Measurements from ENCODE around the gene KIR2DL3.
"Not testable (repeated sequence)": the region's sequence is repeated elsewhere in the genome, so short reads cannot be mapped to it uniquely, and the experiment has no call there.

Gene KIR2DL3

DNA sequence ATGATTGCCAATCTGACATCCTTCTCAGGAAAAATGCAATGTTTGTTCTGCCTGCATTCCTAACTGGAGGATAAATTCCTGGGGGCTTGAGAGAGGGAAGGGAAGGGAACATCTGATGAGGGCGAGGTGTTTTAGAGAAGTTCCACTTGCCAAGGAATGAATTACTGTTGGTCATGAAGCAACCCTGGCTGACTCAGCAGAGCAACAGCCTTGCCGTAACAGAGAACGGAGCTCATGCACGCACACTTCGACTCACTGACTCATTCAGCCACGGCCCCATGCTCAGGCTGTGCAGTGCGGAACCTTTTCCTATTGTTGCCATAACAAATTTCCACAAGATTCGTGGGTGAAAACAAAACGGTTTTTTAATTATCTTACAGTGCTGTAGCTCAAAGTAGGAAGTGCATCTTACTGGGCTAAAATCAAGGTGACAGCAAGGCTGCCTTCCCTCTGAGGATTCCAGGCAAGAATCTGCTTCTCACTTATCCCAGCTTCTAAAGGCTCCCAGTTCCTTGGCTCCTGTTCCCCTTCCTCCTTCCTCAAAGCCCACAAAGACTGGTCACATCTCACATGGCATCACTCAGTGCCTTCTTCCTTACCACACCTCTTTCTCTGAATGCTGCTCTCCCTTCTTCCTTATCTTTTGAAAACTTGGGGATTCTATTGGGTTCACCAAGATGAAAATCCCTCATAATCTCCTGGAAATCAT is 9.5 kb downstream of the KIR2DL3 start:
- H3K27ac ChIP-seq (ENCODE audit: low read depth, low read length); H4K20me1 ChIP-seq (ENCODE audit: low read depth, low read length); H3K9me3 ChIP-seq (ENCODE audit: insufficient read depth, low read length); H3K9me2 ChIP-seq (replicated peaks; ENCODE audit: insufficient read depth, low read length); H3K27me3 ChIP-seq (ENCODE audit: low read length); H3K9ac ChIP-seq (ENCODE audit: low read length); H3K4me2 ChIP-seq (ENCODE audit: low read depth, low read length, poor library complexity, severe bottlenecking); H3K79me2 ChIP-seq (ENCODE audit: insufficient read depth, low read length); H2AFZ ChIP-seq (ENCODE audit: low read depth, low read length, severe bottlenecking); H3F3A ChIP-seq (ENCODE audit: insufficient read depth); H3K36me3 ChIP-seq (ENCODE audit: low read length); H3K4me3 ChIP-seq (ENCODE audit: insufficient read depth, low read length, poor library complexity, severe bottlenecking): not testable (repeated sequence)

DNA sequence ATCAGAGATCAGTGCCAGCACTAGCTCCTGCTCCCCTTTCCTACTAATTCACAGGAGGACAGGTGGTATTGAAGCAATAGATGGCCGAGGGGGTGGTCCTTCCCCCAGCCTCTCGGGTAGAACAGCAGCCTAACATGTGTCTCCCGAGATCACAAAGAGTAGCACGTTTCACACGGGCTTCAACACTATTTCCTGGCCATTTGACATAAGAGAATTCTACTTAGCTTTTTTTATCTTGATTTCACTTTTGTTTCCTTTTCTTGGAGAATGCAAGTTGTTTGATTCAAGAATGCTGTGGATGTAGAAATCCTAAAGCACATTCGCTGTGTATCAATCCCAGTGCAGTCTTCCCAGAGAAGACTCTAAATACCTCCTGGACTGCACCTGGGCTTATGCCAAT is 12.0 kb downstream of the KIR2DL3 start:
- H3K27me3 ChIP-seq (ENCODE audit: low read length); H3K9me2 ChIP-seq (replicated peaks; ENCODE audit: insufficient read depth, low read length); H3K9ac ChIP-seq (ENCODE audit: low read length); H4K20me1 ChIP-seq (ENCODE audit: low read depth, low read length); H3F3A ChIP-seq (ENCODE audit: insufficient read depth); H3K9me3 ChIP-seq (ENCODE audit: insufficient read depth, low read length); H3K36me3 ChIP-seq (ENCODE audit: low read length); H2AFZ ChIP-seq (ENCODE audit: low read depth, low read length, severe bottlenecking); H3K27ac ChIP-seq (ENCODE audit: low read depth, low read length); H3K4me3 ChIP-seq (ENCODE audit: insufficient read depth, low read length, poor library complexity, severe bottlenecking); H3K79me2 ChIP-seq (ENCODE audit: insufficient read depth, low read length); H3K4me2 ChIP-seq (ENCODE audit: low read depth, low read length, poor library complexity, severe bottlenecking): not testable (repeated sequence)

DNA sequence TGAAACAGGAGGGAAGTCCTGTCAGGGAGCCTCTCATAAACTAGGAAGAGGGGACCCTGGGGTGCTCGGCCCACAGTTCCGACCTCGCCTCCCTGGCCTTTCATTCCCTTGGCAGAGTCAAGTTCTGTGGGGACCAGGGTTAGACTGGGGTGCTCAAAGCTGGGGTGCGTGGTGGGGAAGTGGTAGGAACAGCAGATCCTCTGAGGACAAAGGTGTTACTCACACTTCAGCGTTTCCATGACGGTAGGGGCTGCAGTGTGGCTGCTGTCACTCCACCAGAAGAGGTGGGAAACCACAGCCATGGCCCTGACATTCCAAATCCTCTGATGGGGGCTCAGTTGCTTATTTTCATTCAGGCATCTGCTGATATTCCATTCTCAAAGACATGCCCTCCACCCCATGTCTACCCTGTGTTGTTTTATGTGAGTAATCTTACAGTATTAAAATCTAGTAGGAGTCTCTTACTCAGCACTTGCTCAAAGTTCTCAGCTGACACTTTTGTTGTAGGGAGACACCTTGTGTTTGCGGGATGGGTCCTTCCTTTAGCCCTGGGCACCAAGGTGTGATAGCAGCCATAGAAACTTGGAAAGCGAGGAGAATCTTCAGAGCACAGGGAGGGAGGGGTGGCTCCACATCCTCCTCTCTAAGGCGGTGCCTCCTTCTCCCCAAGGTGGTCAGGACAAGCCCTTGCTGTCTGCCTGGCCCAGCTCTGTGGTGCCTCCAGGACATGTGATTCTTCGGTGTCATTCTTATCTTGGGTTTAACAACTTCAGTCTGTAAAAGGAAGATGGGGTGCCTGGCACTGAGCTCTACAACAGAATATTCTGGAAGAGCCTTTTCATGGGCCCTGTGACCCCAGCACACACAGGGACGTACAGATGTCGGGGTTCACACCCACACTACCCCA is 18.1 kb downstream of the KIR2DL3 start:
- H3K4me3 ChIP-seq (ENCODE audit: insufficient read depth, low read length, poor library complexity, severe bottlenecking); H4K20me1 ChIP-seq (ENCODE audit: low read depth, low read length); H3K9me3 ChIP-seq (ENCODE audit: insufficient read depth, low read length); H3K4me2 ChIP-seq (ENCODE audit: low read depth, low read length, poor library complexity, severe bottlenecking); H3K27ac ChIP-seq (ENCODE audit: low read depth, low read length); H2AFZ ChIP-seq (ENCODE audit: low read depth, low read length, severe bottlenecking); H3K9me2 ChIP-seq (replicated peaks; ENCODE audit: insufficient read depth, low read length); H3F3A ChIP-seq (ENCODE audit: insufficient read depth); H3K36me3 ChIP-seq (ENCODE audit: low read length); H3K27me3 ChIP-seq (ENCODE audit: low read length); H3K79me2 ChIP-seq (ENCODE audit: insufficient read depth, low read length); H3K9ac ChIP-seq (ENCODE audit: low read length): not testable (repeated sequence)

DNA sequence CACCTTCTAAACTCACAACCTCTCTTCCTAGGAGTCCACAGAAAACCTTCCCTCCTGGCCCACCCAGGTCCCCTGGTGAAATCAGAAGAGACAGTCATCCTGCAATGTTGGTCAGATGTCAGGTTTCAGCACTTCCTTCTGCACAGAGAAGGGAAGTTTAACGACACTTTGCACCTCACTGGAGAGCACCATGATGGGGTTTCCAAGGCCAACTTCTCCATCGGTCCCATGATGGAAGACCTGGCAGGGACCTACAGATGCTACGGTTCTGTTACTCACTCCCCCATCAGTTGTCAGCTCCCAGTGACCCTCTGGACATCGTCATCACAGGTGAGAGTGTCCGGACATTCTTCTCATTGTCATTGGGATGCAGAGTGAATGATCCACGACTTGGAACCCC is 20.3 kb downstream of the KIR2DL3 start:
- not testable (repeated sequence) for H3K27ac ChIP-seq (ENCODE audit: low read depth, low read length); H3K9ac ChIP-seq (ENCODE audit: low read length); H3F3A ChIP-seq (ENCODE audit: insufficient read depth); H3K27me3 ChIP-seq (ENCODE audit: low read length); H3K79me2 ChIP-seq (ENCODE audit: insufficient read depth, low read length); H2AFZ ChIP-seq (ENCODE audit: low read depth, low read length, severe bottlenecking); H3K9me2 ChIP-seq (replicated peaks; ENCODE audit: insufficient read depth, low read length); H3K36me3 ChIP-seq (ENCODE audit: low read length); H3K9me3 ChIP-seq (ENCODE audit: insufficient read depth, low read length); H3K4me2 ChIP-seq (ENCODE audit: low read depth, low read length, poor library complexity, severe bottlenecking); H3K4me3 ChIP-seq (ENCODE audit: insufficient read depth, low read length, poor library complexity, severe bottlenecking); H4K20me1 ChIP-seq (ENCODE audit: low read depth, low read length)

DNA sequence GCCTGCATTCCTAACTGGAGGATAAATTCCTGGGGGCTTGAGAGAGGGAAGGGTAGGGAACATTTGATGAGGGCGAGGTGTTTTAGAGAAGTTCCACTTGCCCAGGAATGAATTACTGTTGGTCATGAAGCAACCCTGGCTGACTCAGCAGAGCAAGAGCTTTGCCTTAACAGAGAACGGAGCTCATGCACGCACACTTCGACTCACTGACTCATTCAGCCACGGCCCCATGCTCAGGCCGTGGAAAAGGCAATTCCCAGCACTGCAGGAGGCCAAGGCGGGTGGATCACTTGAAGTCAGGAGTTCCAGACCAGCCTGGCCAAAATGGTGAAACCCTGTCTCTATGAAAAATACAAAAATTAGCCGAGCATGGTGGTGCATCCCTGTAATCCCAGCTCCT is 25.9 kb downstream of the KIR2DL3 start:
- not testable (repeated sequence) for H3K36me3 ChIP-seq (ENCODE audit: low read length); H3K27me3 ChIP-seq (ENCODE audit: low read length); H3K79me2 ChIP-seq (ENCODE audit: insufficient read depth, low read length); H3F3A ChIP-seq (ENCODE audit: insufficient read depth); H4K20me1 ChIP-seq (ENCODE audit: low read depth, low read length); H3K9me2 ChIP-seq (replicated peaks; ENCODE audit: insufficient read depth, low read length); H3K4me2 ChIP-seq (ENCODE audit: low read depth, low read length, poor library complexity, severe bottlenecking); H3K27ac ChIP-seq (ENCODE audit: low read depth, low read length); H3K9me3 ChIP-seq (ENCODE audit: insufficient read depth, low read length); H2AFZ ChIP-seq (ENCODE audit: low read depth, low read length, severe bottlenecking); H3K9ac ChIP-seq (ENCODE audit: low read length); H3K4me3 ChIP-seq (ENCODE audit: insufficient read depth, low read length, poor library complexity, severe bottlenecking)

DNA sequence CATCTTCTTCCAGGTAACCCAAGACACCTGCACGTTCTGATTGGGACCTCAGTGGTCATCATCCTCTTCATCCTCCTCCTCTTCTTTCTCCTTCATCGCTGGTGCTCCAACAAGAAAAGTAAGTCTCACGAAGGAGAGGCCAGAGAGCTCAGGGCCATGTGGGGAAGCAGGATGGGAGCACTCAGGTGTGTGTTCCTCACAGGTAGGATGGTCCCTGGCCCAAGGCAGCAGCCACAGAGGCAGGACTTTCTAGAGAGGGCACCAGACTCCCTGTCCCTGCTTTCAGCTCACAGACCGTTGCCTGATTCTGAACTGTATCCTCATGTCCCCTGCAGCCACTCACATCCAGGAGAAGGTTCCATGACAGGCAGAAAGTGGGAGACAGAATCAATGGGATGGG is 28.2 kb downstream of the KIR2DL3 start:
- not testable (repeated sequence) for H2AFZ ChIP-seq (ENCODE audit: low read depth, low read length, severe bottlenecking); H3F3A ChIP-seq (ENCODE audit: insufficient read depth); H3K27me3 ChIP-seq (ENCODE audit: low read length); H3K9ac ChIP-seq (ENCODE audit: low read length); H3K4me2 ChIP-seq (ENCODE audit: low read depth, low read length, poor library complexity, severe bottlenecking); H3K79me2 ChIP-seq (ENCODE audit: insufficient read depth, low read length); H3K9me3 ChIP-seq (ENCODE audit: insufficient read depth, low read length); H3K9me2 ChIP-seq (replicated peaks; ENCODE audit: insufficient read depth, low read length); H3K27ac ChIP-seq (ENCODE audit: low read depth, low read length); H3K4me3 ChIP-seq (ENCODE audit: insufficient read depth, low read length, poor library complexity, severe bottlenecking); H3K36me3 ChIP-seq (ENCODE audit: low read length); H4K20me1 ChIP-seq (ENCODE audit: low read depth, low read length)

DNA sequence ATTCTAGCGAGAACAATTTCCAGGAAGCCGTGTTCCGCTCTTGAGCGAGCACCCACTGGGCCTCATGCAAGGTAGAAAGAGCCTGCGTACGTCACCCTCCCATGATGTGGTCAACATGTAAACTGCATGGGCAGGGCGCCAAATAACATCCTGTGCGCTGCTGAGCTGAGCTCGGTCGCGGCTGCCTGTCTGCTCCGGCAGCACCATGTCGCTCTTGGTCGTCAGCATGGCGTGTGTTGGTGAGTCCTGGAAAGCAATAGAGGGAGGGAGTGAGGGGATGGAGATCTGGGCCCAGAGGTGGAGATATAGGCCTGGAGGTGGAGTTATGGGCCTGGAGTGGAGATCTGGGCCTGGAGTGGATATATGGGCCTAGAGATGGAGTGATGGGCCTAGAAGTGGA is 31.3 kb downstream of the KIR2DL3 start, which contains the start of gene KIR2DL1:
KIR2DL1 (plus strand) TSS at position 148 of the 400 bp plus-strand sequence; CDS start at position 206, 58 bp downstream.
- H3K4me3 ChIP-seq (ENCODE audit: insufficient read depth, low read length, poor library complexity, severe bottlenecking); H3K79me2 ChIP-seq (ENCODE audit: insufficient read depth, low read length); H3K9me3 ChIP-seq (ENCODE audit: insufficient read depth, low read length); H4K20me1 ChIP-seq (ENCODE audit: low read depth, low read length); H3K9ac ChIP-seq (ENCODE audit: low read length); H3K36me3 ChIP-seq (ENCODE audit: low read length); H3K9me2 ChIP-seq (replicated peaks; ENCODE audit: insufficient read depth, low read length); H2AFZ ChIP-seq (ENCODE audit: low read depth, low read length, severe bottlenecking); H3K4me2 ChIP-seq (ENCODE audit: low read depth, low read length, poor library complexity, severe bottlenecking); H3K27me3 ChIP-seq (ENCODE audit: low read length); H3F3A ChIP-seq (ENCODE audit: insufficient read depth); H3K27ac ChIP-seq (ENCODE audit: low read depth, low read length): not testable (repeated sequence)

DNA sequence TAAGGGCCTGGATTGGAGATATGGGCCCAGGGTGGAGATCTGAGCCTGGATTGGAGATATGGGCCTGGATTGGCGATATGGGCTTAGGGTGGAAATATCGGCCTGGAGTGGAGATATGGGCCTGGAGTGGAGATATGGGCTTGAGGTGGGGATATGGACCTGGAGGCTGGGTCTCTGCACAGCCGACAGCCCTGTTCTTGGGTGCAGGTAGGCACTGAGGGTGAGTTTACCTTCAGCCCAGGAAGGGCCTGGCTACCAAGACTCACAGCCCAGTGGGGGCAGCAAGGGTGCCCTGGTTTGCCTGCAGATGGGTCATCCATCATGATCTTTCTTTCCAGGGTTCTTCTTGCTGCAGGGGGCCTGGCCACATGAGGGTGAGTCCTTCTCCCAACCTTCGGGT is 32.2 kb downstream of the KIR2DL3 start:
- not testable (repeated sequence) for H3K9ac ChIP-seq (ENCODE audit: low read length); H3K4me3 ChIP-seq (ENCODE audit: insufficient read depth, low read length, poor library complexity, severe bottlenecking); H3K27ac ChIP-seq (ENCODE audit: low read depth, low read length); H3F3A ChIP-seq (ENCODE audit: insufficient read depth); H3K9me3 ChIP-seq (ENCODE audit: insufficient read depth, low read length); H3K27me3 ChIP-seq (ENCODE audit: low read length); H3K36me3 ChIP-seq (ENCODE audit: low read length); H3K4me2 ChIP-seq (ENCODE audit: low read depth, low read length, poor library complexity, severe bottlenecking); H3K79me2 ChIP-seq (ENCODE audit: insufficient read depth, low read length); H4K20me1 ChIP-seq (ENCODE audit: low read depth, low read length); H2AFZ ChIP-seq (ENCODE audit: low read depth, low read length, severe bottlenecking); H3K9me2 ChIP-seq (replicated peaks; ENCODE audit: insufficient read depth, low read length)
